Activated CD8-positive, alpha-beta memory T cell treated with anti-CD3 and anti-CD28 coated beads, Interleukin-2, amount 50 U/mL, for 1 hour (primary cell): ENCODE data around the gene KRT84.

Experiments
- DNase-seq: peaks from one replicate; pipeline ENCODE4 v3.0.0-alpha.2; 2020; ENCODE audit errors: extremely low read depth

The KRT84 gene

GRCh38 chr12:52383331-52383730 is 2.1 kb downstream of the KRT84 start:
- no peak for DNase-seq

- DNase-seq, result no peak
Observed at GRCh38 chr12:52382854-52383253, 2.6 kb downstream of the KRT84 start.

- DNase-seq, result no peak
Observed at GRCh38 chr12:52381206-52381605, 4.2 kb downstream of the KRT84 start.

- no peak for DNase-seq
Observed at GRCh38 chr12:52380271-52380694, 5.2 kb downstream of the KRT84 start.

GRCh38 chr12:52379536-52379935 is 5.9 kb downstream of the KRT84 start:
- DNase-seq, result no peak

GRCh38 chr12:52378091-52378490 is 7.4 kb downstream of the KRT84 start:
- DNase-seq, result no peak

GRCh38 chr12:52377266-52377665 is 8.2 kb downstream of the KRT84 start:
- DNase-seq, result no peak

- no peak for DNase-seq
Observed at GRCh38 chr12:52372216-52373154, 13.0 kb downstream of the KRT84 start.

GRCh38 chr12:52371716-52372115 is 13.7 kb downstream of the KRT84 start:
- DNase-seq, result no peak

GRCh38 chr12:52370926-52371608 is 14.4 kb downstream of the KRT84 start:
- no peak for DNase-seq

GRCh38 chr12:52369809-52370208 is 15.6 kb downstream of the KRT84 start:
- DNase-seq, result no peak

- DNase-seq, result no peak
Observed at GRCh38 chr12:52369211-52369610, 16.2 kb downstream of the KRT84 start.

GRCh38 chr12:52368508-52368907 is 16.9 kb downstream of the KRT84 start:
- DNase-seq, result no peak

- DNase-seq, result no peak
Observed at GRCh38 chr12:52367876-52368275, 17.6 kb downstream of the KRT84 start.

- DNase-seq, result no peak
Observed at GRCh38 chr12:52366738-52367485, 18.5 kb downstream of the KRT84 start, which contains the start of gene KRT85. Gene KRT85, minus strand, starts transcription at chr12:52367481. Its CDS starts 76 bp downstream, at chr12:52367405.

- DNase-seq, result no peak
Observed at GRCh38 chr12:52364901-52365489, 20.5 kb downstream of the KRT84 start.

- no peak for DNase-seq
Observed at GRCh38 chr12:52364061-52364460, 21.4 kb downstream of the KRT84 start.

- DNase-seq, result no peak
Observed at GRCh38 chr12:52363111-52363679, 22.3 kb downstream of the KRT84 start.

- no peak for DNase-seq
Observed at GRCh38 chr12:52362118-52362726, 23.2 kb downstream of the KRT84 start.

GRCh38 chr12:52361553-52361952 is 23.9 kb downstream of the KRT84 start:
- DNase-seq, result no peak
